Right renal pelvis (tissue), 4 donors: Measurements from ENCODE around the gene PHF5A. TPM values are rescaled to one million over a fixed set of nuclear protein-coding genes. Genes with fewer than 3 reads are reported as not detected.
"Not testable (repeated sequence)": the region's sequence is repeated elsewhere in the genome, so short reads cannot be mapped to it uniquely, and the experiment has no call there.

Source experiments
- DNase-seq, 4 donors: peaks; one replicate each; pipeline ENCODE4 v3.0.0-alpha.2; 2013; ENCODE audit warnings: low read depth in 4 of 4, low spot score in 3 of 4, missing footprints in 1 of 4
- polyA plus RNA-seq, 4 donors: library from polyadenylated mRNA; unstranded; fragments of 120-200 nt; gene quantifications; one replicate each; pipeline ENCODE4 v1.2.1, GENCODE V29; 2013; ENCODE audit not compliant: insufficient read length in 4 of 4

Gene PHF5A
- polyA plus RNA-seq, 4 donors = 55.8 to 68.1 (median 58.1) TPM

GRCh38 chr22:41488596-41489385 lies 20.3 kb upstream of the PHF5A start:
- no peak for DNase-seq

- no peak for DNase-seq
Measured at GRCh38 chr22:41488076-41488475, 19.6 kb upstream of the PHF5A start.

GRCh38 chr22:41487037-41487935 lies 18.8 kb upstream of the PHF5A start:
- DNase-seq = no peak

GRCh38 chr22:41485033-41485432 lies 16.5 kb upstream of the PHF5A start:
- no peak for DNase-seq

GRCh38 chr22:41482319-41482935 lies 13.9 kb upstream of the PHF5A start:
- DNase-seq = no peak

- no peak for DNase-seq
Measured at GRCh38 chr22:41481925-41482318, 13.4 kb upstream of the PHF5A start.

- DNase-seq = no peak
Measured at GRCh38 chr22:41481131-41481830, 12.8 kb upstream of the PHF5A start.

- no peak for DNase-seq
Measured at GRCh38 chr22:41480397-41480735, 11.9 kb upstream of the PHF5A start.

- DNase-seq = no peak
Measured at GRCh38 chr22:41479671-41480396, 11.3 kb upstream of the PHF5A start.

GRCh38 chr22:41478891-41479521 lies 10.5 kb upstream of the PHF5A start:
- DNase-seq = no peak

- no peak for DNase-seq
Measured at GRCh38 chr22:41478473-41478872, 10.0 kb upstream of the PHF5A start.

- DNase-seq = no peak
Measured at GRCh38 chr22:41474872-41475451, 6.5 kb upstream of the PHF5A start.

GRCh38 chr22:41471568-41471967 lies 3.1 kb upstream of the PHF5A start:
- DNase-seq = no peak

GRCh38 chr22:41470886-41471285 lies 2.4 kb upstream of the PHF5A start:
- no peak for DNase-seq

- DNase-seq = no peak
Measured at GRCh38 chr22:41469218-41469851, 843 bp upstream of the PHF5A start.

- no peak for DNase-seq
Measured at GRCh38 chr22:41461901-41462300, 6.6 kb downstream of the PHF5A start.

- not testable (repeated sequence) for DNase-seq
Measured at GRCh38 chr22:41460071-41460470, 8.4 kb downstream of the PHF5A start.

- DNase-seq = no peak
Measured at GRCh38 chr22:41459431-41459830, 9.1 kb downstream of the PHF5A start.
